SIG-M5 (cell line): ENCODE measurements around the gene HS2ST1.
"Not testable (repeated sequence)": the region's sequence is repeated elsewhere in the genome, so short reads cannot be mapped to it uniquely, and the experiment has no call there.

Experiments used
- DNase-seq: peaks from one replicate; lab custom pipeline; 2025; lab: John Stamatoyannopoulos, UW

The HS2ST1 gene

GRCh38 chr1:86925742-86926141 lies 11.3 kb downstream of the HS2ST1 start:
- DNase-seq: no peak

GRCh38 chr1:86926883-86927282 lies 12.4 kb downstream of the HS2ST1 start:
- DNase-seq: no peak

GRCh38 chr1:86928819-86929218 lies 14.4 kb downstream of the HS2ST1 start:
- no peak for DNase-seq

- no peak for DNase-seq
These were observed 18.6 kb downstream of the HS2ST1 start for GRCh38 chr1:86933051-86933450.

- DNase-seq: no peak
These were observed 19.3 kb downstream of the HS2ST1 start for GRCh38 chr1:86933562-86934377.

- no peak for DNase-seq
These were observed 24.0 kb downstream of the HS2ST1 start for GRCh38 chr1:86938450-86938849.

GRCh38 chr1:86938855-86939254 lies 24.4 kb downstream of the HS2ST1 start:
- no peak for DNase-seq

- DNase-seq: no peak
These were observed 25.0 kb downstream of the HS2ST1 start for GRCh38 chr1:86939406-86939805.

- DNase-seq: no peak
These were observed 26.2 kb downstream of the HS2ST1 start for GRCh38 chr1:86940599-86940998.

GRCh38 chr1:86942042-86942441 lies 27.6 kb downstream of the HS2ST1 start:
- DNase-seq: no peak

GRCh38 chr1:86942743-86943142 lies 28.3 kb downstream of the HS2ST1 start:
- no peak for DNase-seq

GRCh38 chr1:86948212-86948611 lies 33.8 kb downstream of the HS2ST1 start:
- DNase-seq: no peak

GRCh38 chr1:86950712-86951419 lies 36.4 kb downstream of the HS2ST1 start:
- DNase-seq: no peak

- DNase-seq: no peak
These were observed 37.0 kb downstream of the HS2ST1 start for GRCh38 chr1:86951430-86951829.

- no peak for DNase-seq
These were observed 38.7 kb downstream of the HS2ST1 start for GRCh38 chr1:86953167-86953566.

GRCh38 chr1:86955678-86956077 lies 41.2 kb downstream of the HS2ST1 start:
- DNase-seq: no peak

GRCh38 chr1:86956221-86956620 lies 41.8 kb downstream of the HS2ST1 start:
- DNase-seq: no peak

- no peak for DNase-seq
These were observed 42.8 kb downstream of the HS2ST1 start for GRCh38 chr1:86957221-86957620.

GRCh38 chr1:86960548-86960947 lies 46.1 kb downstream of the HS2ST1 start:
- no peak for DNase-seq

- DNase-seq: not testable (repeated sequence)
These were observed 49.4 kb downstream of the HS2ST1 start for GRCh38 chr1:86963841-86964240.

GRCh38 chr1:86965012-86965826 lies 50.8 kb downstream of the HS2ST1 start:
- no peak for DNase-seq

GRCh38 chr1:86965827-86966182 lies 51.4 kb downstream of the HS2ST1 start:
- no peak for DNase-seq

- DNase-seq: no peak
These were observed 56.5 kb downstream of the HS2ST1 start for GRCh38 chr1:86970938-86971337.
